Fibroblast of peridontal ligament (primary cell): ENCODE measurements around the gene NCOA6.

Experiments
- DNase-seq: peaks from one replicate; pipeline ENCODE4 v3.0.0-alpha.2; 2010; ENCODE audit errors: extremely low read depth

Gene NCOA6

GRCh38 chr20:34705008-34705396 lies 120.4 kb downstream of the NCOA6 start:
- no peak for DNase-seq

GRCh38 chr20:34704177-34705007 lies 121.1 kb downstream of the NCOA6 start, which contains the start of gene TP53INP2:
Gene TP53INP2, plus strand, starts transcription at chr20:34704344. Its CDS starts 4,396 bp downstream, at chr20:34708740.
- DNase-seq: peak; percentile 91

- DNase-seq: peak; percentile 19
These were observed 121.9 kb downstream of the NCOA6 start for GRCh38 chr20:34703424-34704176.

- DNase-seq: no peak
These were observed 122.4 kb downstream of the NCOA6 start for GRCh38 chr20:34703061-34703423.

- no peak for DNase-seq
These were observed 123.9 kb downstream of the NCOA6 start for GRCh38 chr20:34701405-34702085.

GRCh38 chr20:34693414-34693813 lies 132.0 kb downstream of the NCOA6 start:
- DNase-seq: no peak

- no peak for DNase-seq
These were observed 133.6 kb downstream of the NCOA6 start for GRCh38 chr20:34691838-34692237.

- DNase-seq: no peak
These were observed 136.0 kb downstream of the NCOA6 start for GRCh38 chr20:34689486-34689885.

- no peak for DNase-seq
These were observed 141.8 kb downstream of the NCOA6 start for GRCh38 chr20:34683667-34684066.

- DNase-seq: peak; percentile 17
These were observed 144.8 kb downstream of the NCOA6 start for GRCh38 chr20:34680586-34681175.

- peak; percentile 87 for DNase-seq
These were observed 148.6 kb downstream of the NCOA6 start, which contains the start of gene PIGU for GRCh38 chr20:34676642-34677373. Gene PIGU, minus strand, starts transcription at chr20:34677092. Its CDS starts 7 bp downstream, at chr20:34677085.

GRCh38 chr20:34675993-34676641 lies 149.3 kb downstream of the NCOA6 start:
- no peak for DNase-seq

- no peak for DNase-seq
These were observed 149.9 kb downstream of the NCOA6 start for GRCh38 chr20:34675561-34675960.

- no peak for DNase-seq
These were observed 152.0 kb downstream of the NCOA6 start for GRCh38 chr20:34673412-34673811.

GRCh38 chr20:34669094-34669493 lies 156.4 kb downstream of the NCOA6 start:
- no peak for DNase-seq
